Breast epithelium (tissue), 4 donors: ENCODE measurements around the gene RSBN1. TPM values are rescaled to one million over a fixed set of nuclear protein-coding genes. Genes with fewer than 3 reads are reported as not detected.

ENCODE experiments used
- DNase-seq, 2 donors: peaks; one replicate each; pipeline ENCODE4 v3.0.0-alpha.2; 2019; ENCODE audit warnings: low spot score in 2 of 2
- H3K27ac ChIP-seq, 2 donors: fragments of 200-600 bp; sonication (generic) in 1 of 2; one replicate each; pipeline ENCODE4 v1.5.1; 2016 to 2019; ENCODE audit warnings: mild to moderate bottlenecking in 1 of 2
- H3K27me3 ChIP-seq, 2 donors: fragments of 200-600 bp; sonication (generic) in 1 of 2; one replicate each; pipeline versions ENCODE4 v1.5.1 to v1.6.0; 2017 to 2019; ENCODE audit warnings: control low read depth in 1 of 2, mild to moderate bottlenecking in 1 of 2
- H3K36me3 ChIP-seq: fragments of 200-600 bp; one replicate; pipeline ENCODE4 v1.5.1; 2019
- H3K4me1 ChIP-seq, 2 donors: fragments of 200-600 bp; sonication (generic); one replicate each; pipeline ENCODE4 v1.5.1; 2016 to 2019; ENCODE audit warnings: control low read depth in 1 of 2
- H3K4me3 ChIP-seq, 3 donors: fragments of 200-600 bp; sonication (generic); 1 replicate in 2 of 3; 2 replicates in 1 of 3; pipeline ENCODE4 v1.5.1; 2016 to 2019; ENCODE audit warnings: mild to moderate bottlenecking in 3 of 3, moderate library complexity in 2 of 3
- H3K9me3 ChIP-seq, 2 donors: fragments of 200-600 bp; sonication (generic) in 1 of 2; one replicate each; pipeline ENCODE4 v1.5.1; 2016 to 2019; ENCODE audit warnings: control low read depth in 1 of 2
- CTCF ChIP-seq, 3 donors: fragments of 450-650 bp; IDR thresholded peaks; one replicate each; pipeline ENCODE4 v1.5.1; 2016 to 2017; ENCODE audit warnings: antibody characterized with exemption in 3 of 3, mild to moderate bottlenecking in 3 of 3, moderate library complexity in 3 of 3
- POLR2A ChIP-seq: fragments of 450-650 bp; IDR thresholded peaks from one replicate; pipeline ENCODE4 v1.6.1; 2016; ENCODE audit warnings: antibody characterized with exemption, mild to moderate bottlenecking, moderate library complexity
- POLR2AphosphoS5 ChIP-seq, 3 donors: sonication (generic); formaldehyde crosslinking; IDR thresholded peaks; one replicate each; pipeline ENCODE4 v1.6.1; 2017; ENCODE audit warnings: antibody characterized with exemption in 3 of 3
- intact Hi-C: fragments of 100-400 bp; cut with DNase I; formaldehyde crosslinking; loops from one replicate; pipeline ENCODE4 v1.15.1; 2023; ENCODE audit warnings: low total_unique reads
- total RNA-seq, 3 donors: library from RNA; depleted of rRNA; stranded (reverse); fragments of >200 nt; gene quantifications; one replicate each; pipeline ENCODE4 v1.1.0, GENCODE V29; 2016

RSBN1 gene
- total RNA-seq, 3 donors from 2014 or later = 25.1 to 41.3 (median 28.2) TPM

GRCh38 chr1:113834716-113835115 lies 22.4 kb upstream of the RSBN1 start:
- DNase-seq = no peak
- Histone ChIP-seq H3K36me3 (no peaks in the 10 kb centered on the region), H3K4me1 (no peaks in the 10 kb centered on the region), H3K4me3 (no peak overlapping the region), H3K27ac (no peak overlapping the region), H3K9me3 (no peaks in the 10 kb centered on the region), H3K27me3 (no peaks in the 10 kb centered on the region)
- intact Hi-C loops = no loop called here
- TF ChIP-seq POLR2A (no peak), POLR2AphosphoS5 (IDR thresholded peaks at IDR 0.05) (no peak)

GRCh38 chr1:113830039-113830438 lies 17.8 kb upstream of the RSBN1 start:
- intact Hi-C loops = no loop called here
- H3K27me3 ChIP-seq = no peaks in the 10 kb centered on the region
- H3K27ac ChIP-seq = no peak overlapping the region
- no peaks in the 10 kb centered on the region for H3K4me1 ChIP-seq
- H3K9me3 ChIP-seq = no peaks in the 10 kb centered on the region
- H3K36me3 ChIP-seq = no peaks in the 10 kb centered on the region
- DNase-seq = no peak
- no peak overlapping the region for H3K4me3 ChIP-seq
- no peak for TF ChIP-seq POLR2AphosphoS5 (IDR thresholded peaks at IDR 0.05)
- no peak for TF ChIP-seq POLR2A
- no peak for TF ChIP-seq CTCF (IDR thresholded peaks at IDR 0.05)

GRCh38 chr1:113821916-113822315 lies 9.6 kb upstream of the RSBN1 start:
- Histone ChIP-seq H3K36me3 (no peaks in the 10 kb centered on the region), H3K4me1 (no peaks in the 10 kb centered on the region), H3K27me3 (no peaks in the 10 kb centered on the region), H3K9me3 (no peaks in the 10 kb centered on the region), H3K27ac (no peak overlapping the region), H3K4me3 (no peak overlapping the region)
- no peak for DNase-seq
- TF ChIP-seq POLR2A (no peak), POLR2AphosphoS5 (IDR thresholded peaks at IDR 0.05) (no peak), CTCF (IDR thresholded peaks at IDR 0.05) (no peak)
- intact Hi-C loops = no loop called here

GRCh38 chr1:113818578-113818977 lies 6.3 kb upstream of the RSBN1 start:
- Histone ChIP-seq H3K4me3 (no peak overlapping the region), H3K9me3 (no peaks in the 10 kb centered on the region), H3K36me3 (no peaks in the 10 kb centered on the region), H3K27ac (no peak overlapping the region), H3K27me3 (no peaks in the 10 kb centered on the region), H3K4me1 (no peaks in the 10 kb centered on the region)
- DNase-seq = no peak
- intact Hi-C loops = no loop called here
- no peak for TF ChIP-seq CTCF (IDR thresholded peaks at IDR 0.05)
- no peak for TF ChIP-seq POLR2A
- no peak for TF ChIP-seq POLR2AphosphoS5 (IDR thresholded peaks at IDR 0.05)

- peak overlapping the region in 1 of 2 donors; percentile 96 for H3K27ac ChIP-seq
- H3K27me3 ChIP-seq = no peaks in the 10 kb centered on the region
- DNase-seq = no peak
- H3K9me3 ChIP-seq = no peaks in the 10 kb centered on the region
- intact Hi-C loops = no loop called here
- H3K36me3 ChIP-seq = no peaks in the 10 kb centered on the region
- no peak overlapping the region for H3K4me3 ChIP-seq
- H3K4me1 ChIP-seq = no peaks in the 10 kb centered on the region
- no peak for TF ChIP-seq CTCF (IDR thresholded peaks at IDR 0.05)
- no peak for TF ChIP-seq POLR2A
- no peak for TF ChIP-seq POLR2AphosphoS5 (IDR thresholded peaks at IDR 0.05)
Observed at GRCh38 chr1:113813218-113813617, 942 bp upstream of the RSBN1 start.

DNA sequence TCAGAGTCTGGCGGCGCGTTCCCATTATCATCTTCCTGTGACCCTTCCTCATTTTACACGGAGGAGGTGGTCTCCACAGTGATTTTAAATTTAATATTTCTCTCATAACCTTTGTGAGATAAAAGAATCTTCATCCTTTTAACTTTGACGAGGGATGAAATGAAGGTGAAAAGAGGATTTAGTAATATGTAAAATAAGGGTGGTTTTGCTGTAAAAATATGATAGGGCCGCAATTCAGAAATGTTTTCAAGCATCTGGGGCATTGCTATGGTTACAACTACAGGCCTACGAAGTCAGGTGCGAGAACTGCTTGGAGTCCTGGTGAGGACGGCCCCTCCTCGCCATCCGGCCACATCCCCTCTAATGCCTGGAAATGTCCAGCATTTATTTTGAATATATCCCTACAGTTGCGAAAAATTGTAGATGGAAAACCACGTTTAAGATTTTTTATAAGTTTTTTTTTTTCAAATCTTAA lies 422 bp upstream of the RSBN1 start:
- no peak for DNase-seq
- intact Hi-C loops = no loop called here
- peak overlapping the region; percentile 93 to 96 for H3K27ac ChIP-seq
- H3K4me3 ChIP-seq = peak overlapping the region; percentile 72 to 86 (median 84)
- H3K27me3 ChIP-seq = no peaks in the 10 kb centered on the region
- H3K9me3 ChIP-seq = no peaks in the 10 kb centered on the region
- H3K36me3 ChIP-seq = no peaks in the 10 kb centered on the region
- H3K4me1 ChIP-seq = no peaks in the 10 kb centered on the region
- TF ChIP-seq POLR2AphosphoS5 (IDR thresholded peaks at IDR 0.05) (no peak), POLR2A (no peak), CTCF (IDR thresholded peaks at IDR 0.05) (no peak)
